PFSK-1 (cell line): Measurements from ENCODE around the gene BAG1.

ENCODE experiments used
- FOXP2 ChIP-seq: optimal IDR thresholded peaks from 2 replicates; pipeline ENCODE3; 2011; ENCODE audit warnings: borderline replicate concordance, control low read depth, inconsistent platforms; ENCODE audit not compliant: insufficient read depth; ENCODE audit errors: extremely low read length, extremely low read depth
- POLR2AphosphoS5 ChIP-seq: IDR thresholded peaks from 2 replicates; pipeline ENCODE4 v1.6.1; 2012; ENCODE audit warnings: low read depth, mild to moderate bottlenecking, control low read depth, low read length, moderate library complexity
- SIN3A ChIP-seq: IDR thresholded peaks from 2 replicates; pipeline ENCODE4 v1.6.1; 2012; ENCODE audit warnings: mild to moderate bottlenecking, low read length, moderate library complexity, borderline replicate concordance; ENCODE audit not compliant: insufficient read depth
- TAF1 ChIP-seq: IDR thresholded peaks from 2 replicates; pipeline ENCODE4 v1.6.1; 2012; ENCODE audit warnings: low read length, control low read depth, borderline replicate concordance; ENCODE audit not compliant: insufficient read depth
- TF ChIP-seq, protein P1 (sequence below), 2 experiments: IDR thresholded peaks; 2 replicates each; pipeline versions ENCODE4 v1.6.1 to v1.8.0; 2011 to 2012; ENCODE audit warnings: low read depth in 2 of 2, low read length in 2 of 2, control low read depth in 1 of 2, inconsistent platforms in 1 of 2, mild to moderate bottlenecking in 1 of 2, moderate library complexity in 1 of 2; ENCODE audit not compliant: insufficient read depth in 1 of 2

BAG1 gene

DNA sequence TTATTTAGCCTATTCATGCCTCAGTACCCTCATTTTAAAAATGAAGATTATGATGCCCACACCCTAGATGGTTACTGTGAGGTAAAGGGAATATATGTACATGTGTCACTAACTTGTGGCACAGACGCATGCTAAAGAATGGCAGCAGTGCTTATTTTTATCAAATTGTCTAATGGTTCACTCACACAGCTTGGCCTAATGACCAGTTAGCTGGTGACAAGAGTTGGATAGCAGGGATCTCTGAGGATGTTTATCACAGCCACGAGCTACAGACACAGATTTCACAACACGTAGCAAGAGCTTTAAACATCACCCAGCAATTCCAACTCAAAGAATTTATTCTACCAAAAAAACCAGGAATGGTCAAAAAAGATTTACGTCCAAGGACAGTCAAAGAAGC lies 7.2 kb downstream of the BAG1 start:
- TF ChIP-seq TAF1 (no peak), FOXP2 (no peak), SIN3A (no peak), POLR2AphosphoS5 (no peak)
- TF ChIP-seq, protein P1, sequence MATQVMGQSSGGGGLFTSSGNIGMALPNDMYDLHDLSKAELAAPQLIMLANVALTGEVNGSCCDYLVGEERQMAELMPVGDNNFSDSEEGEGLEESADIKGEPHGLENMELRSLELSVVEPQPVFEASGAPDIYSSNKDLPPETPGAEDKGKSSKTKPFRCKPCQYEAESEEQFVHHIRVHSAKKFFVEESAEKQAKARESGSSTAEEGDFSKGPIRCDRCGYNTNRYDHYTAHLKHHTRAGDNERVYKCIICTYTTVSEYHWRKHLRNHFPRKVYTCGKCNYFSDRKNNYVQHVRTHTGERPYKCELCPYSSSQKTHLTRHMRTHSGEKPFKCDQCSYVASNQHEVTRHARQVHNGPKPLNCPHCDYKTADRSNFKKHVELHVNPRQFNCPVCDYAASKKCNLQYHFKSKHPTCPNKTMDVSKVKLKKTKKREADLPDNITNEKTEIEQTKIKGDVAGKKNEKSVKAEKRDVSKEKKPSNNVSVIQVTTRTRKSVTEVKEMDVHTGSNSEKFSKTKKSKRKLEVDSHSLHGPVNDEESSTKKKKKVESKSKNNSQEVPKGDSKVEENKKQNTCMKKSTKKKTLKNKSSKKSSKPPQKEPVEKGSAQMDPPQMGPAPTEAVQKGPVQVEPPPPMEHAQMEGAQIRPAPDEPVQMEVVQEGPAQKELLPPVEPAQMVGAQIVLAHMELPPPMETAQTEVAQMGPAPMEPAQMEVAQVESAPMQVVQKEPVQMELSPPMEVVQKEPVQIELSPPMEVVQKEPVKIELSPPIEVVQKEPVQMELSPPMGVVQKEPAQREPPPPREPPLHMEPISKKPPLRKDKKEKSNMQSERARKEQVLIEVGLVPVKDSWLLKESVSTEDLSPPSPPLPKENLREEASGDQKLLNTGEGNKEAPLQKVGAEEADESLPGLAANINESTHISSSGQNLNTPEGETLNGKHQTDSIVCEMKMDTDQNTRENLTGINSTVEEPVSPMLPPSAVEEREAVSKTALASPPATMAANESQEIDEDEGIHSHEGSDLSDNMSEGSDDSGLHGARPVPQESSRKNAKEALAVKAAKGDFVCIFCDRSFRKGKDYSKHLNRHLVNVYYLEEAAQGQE (IDR thresholded peaks at IDR 0.05; ENCODE audit: insufficient read depth in 1 of 2, low read depth in 2 of 2, low read length in 2 of 2): no peak

DNA sequence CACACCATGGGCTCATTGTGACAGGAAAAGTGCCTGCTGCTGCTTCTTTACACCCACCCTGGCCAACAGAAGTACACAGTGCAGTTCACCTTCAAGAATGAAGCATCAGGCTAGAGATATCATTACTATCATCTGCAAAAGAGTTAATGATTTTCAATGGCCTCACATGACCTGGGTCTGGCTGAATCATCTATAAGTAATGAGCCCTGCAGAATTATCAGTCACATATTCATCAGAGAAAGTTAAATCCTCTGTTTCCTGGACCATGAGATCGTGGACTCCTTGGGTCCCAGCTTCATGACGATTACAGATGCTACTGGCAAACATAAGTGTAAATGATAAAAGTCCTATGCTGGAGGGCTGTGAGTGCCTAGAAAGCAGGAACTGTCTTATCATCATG lies 8.3 kb downstream of the BAG1 start:
- no peak for TF ChIP-seq FOXP2
- no peak for TF ChIP-seq POLR2AphosphoS5
- no peak for TF ChIP-seq SIN3A
- TF ChIP-seq, protein P1 (IDR thresholded peaks at IDR 0.05; ENCODE audit: insufficient read depth in 1 of 2, low read depth in 2 of 2, low read length in 2 of 2): no peak
- no peak for TF ChIP-seq TAF1

DNA sequence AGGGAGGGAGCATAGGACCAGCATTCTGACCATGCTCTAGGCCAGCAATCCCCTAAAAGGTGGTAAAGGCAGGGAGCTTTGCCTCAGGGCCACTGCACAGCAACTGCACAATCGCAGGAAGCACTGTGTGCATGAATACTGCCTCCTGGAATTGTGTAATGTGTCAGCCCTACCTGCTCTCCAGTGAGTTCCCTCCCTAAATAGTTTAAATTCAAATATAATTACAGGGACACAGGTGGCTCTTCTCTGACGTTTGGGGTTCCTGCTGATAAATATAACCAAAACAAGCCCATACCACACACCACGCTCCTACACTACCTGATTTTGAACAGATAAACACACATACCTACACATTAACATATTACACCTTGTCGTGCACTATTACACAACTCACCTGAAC lies 9.0 kb downstream of the BAG1 start:
- TF ChIP-seq, protein P1 (IDR thresholded peaks at IDR 0.05; ENCODE audit: insufficient read depth in 1 of 2, low read depth in 2 of 2, low read length in 2 of 2): no peak
- TF ChIP-seq FOXP2 (no peak), TAF1 (no peak), POLR2AphosphoS5 (no peak), SIN3A (no peak)

DNA sequence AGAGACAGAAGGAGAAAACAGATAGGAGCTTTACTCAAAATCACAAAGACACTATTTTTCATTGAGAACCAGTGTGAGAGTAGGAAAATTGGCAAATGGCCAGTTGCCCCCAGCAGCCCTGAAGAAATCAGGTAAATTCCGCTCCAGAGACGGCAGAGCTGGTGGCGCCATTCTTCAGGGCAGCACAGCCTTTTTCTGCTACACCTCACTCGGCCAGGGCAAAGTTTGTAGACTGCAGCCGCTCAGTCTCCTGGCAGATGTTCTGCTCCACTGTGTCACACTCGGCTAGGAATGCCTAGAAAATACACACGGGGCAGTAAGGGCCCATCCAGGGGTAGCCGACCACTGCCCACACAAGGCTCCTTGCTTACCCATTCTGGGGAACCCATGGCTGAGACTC lies 9.5 kb downstream of the BAG1 start:
- TF ChIP-seq TAF1 (no peak), FOXP2 (no peak)
- TF ChIP-seq, protein P1 (IDR thresholded peaks at IDR 0.05; ENCODE audit: insufficient read depth in 1 of 2, low read depth in 2 of 2, low read length in 2 of 2): no peak

DNA sequence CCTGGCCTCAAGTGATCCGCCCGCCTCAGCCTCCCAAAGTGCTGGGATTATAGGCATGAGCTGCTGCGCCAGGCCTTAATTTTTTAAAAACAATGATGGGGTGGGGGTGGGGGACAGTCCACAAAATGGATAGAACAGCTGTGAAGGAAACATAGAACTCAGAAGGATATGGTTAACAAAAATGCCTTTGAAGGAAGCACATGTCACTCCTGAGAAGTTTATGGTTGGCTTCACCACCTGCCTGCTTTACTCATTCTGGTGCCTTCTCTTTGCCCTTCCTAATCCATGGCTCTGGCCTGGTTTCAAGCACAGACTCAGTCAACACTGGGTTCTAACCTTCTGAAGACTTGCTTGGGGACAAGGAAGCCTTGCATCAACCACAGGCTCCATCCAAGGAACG lies 10.3 kb downstream of the BAG1 start:
- no peak for TF ChIP-seq SIN3A
- TF ChIP-seq, protein P1 (IDR thresholded peaks at IDR 0.05; ENCODE audit: insufficient read depth in 1 of 2, low read depth in 2 of 2, low read length in 2 of 2): no peak
